ENCODE data around the gene CLMN.

CLMN gene

DNA sequence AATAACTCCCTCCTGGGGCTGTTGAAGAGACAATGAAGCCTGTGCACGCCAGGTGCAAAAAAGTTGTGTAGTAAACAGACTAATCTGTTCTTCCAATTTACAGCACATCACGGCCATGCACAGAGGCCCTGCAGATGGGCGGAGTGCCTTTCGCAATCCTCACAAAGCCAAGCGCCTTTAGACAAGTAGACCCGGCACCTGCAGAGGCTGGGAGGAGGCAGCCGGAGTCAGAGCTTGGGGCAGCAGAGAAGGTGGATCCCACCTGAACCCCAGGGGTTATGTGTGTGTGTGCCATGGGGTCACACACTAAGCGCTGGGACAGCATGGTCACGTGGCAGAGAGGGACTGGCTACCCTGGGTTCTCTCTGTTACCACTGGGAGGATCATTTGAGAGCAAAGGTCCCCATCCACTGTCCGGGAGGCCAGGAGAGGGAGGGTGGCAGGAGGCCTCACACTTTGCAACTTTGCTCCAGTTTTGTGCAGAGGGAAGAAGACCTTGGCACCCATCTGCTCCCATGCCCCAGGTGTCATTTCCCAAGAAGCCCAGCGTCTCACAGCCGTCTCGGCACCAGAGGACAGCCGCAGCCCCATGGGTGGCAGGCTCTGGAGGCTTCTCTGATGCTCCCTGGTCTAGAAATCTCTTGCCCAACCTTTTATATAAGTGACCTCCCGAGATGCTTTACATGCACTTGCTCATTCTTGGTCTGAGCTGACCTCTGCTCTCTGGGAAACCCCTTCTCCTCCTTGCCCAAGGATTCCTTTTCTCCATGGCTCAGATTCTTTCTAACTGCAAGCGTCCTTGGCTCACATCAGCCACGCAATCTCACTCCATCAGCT, 82.4 kb downstream of the CLMN start:
- DNase-seq, result no peak

DNA sequence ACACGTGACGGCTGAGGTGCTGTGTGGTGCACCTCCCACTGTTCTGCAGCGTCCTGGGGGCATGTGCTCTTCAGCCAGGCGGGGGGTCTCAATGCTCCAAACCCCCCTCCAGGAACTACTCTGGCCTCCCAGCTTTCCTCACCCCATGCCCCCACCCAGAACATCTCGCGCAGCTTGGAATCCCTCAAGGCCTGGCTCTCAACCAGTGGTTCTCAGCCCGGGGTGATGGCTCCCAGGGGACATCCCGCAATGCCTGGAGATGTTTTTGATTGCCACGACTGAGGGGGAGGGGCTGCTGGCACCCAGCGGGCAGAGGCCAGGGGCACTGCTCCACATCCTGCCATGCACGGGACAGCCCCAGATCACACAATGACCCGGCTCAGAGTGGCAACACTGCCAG, 83.5 kb downstream of the CLMN start:
- no peak for DNase-seq

DNA sequence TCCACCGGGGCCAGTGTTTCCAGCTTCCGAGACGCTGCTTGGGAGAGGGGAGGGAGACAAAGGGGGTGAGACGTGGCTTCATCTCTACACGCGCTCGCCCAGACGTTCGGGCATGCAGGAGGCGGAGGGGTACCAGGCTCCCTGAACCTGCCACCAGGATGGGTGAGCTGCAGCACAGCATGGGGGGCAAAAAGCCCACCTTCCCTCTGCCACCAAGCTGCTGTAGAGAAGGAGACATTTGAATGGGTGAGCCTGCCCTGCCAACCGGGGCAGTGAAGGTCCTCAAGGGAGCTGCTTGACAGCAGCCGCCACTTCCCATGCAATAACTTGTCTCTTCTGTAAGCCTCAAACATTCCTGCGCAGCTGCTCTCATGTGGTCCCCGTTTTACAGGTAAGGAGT, 83.9 kb downstream of the CLMN start:
- no peak for DNase-seq

DNA sequence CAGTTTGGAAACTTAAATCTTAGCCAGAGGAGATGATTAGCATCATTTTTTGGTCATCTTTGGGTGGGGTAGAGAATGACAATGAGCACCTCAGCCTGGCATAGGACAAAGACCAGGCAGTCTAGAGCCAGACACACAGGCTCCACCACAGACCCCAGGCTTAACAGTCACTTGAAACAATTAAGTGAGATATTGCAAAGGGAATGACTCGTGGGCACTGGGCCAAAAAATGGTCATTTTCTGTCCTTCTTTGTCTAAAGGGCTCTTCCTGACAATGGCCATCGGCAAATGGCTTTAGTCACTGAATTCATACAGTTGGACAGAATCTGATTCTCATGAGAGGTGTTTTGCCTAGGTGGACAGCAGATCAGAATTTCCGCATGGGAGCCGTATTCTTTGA, 84.4 kb downstream of the CLMN start:
- DNase-seq, result no peak

DNA sequence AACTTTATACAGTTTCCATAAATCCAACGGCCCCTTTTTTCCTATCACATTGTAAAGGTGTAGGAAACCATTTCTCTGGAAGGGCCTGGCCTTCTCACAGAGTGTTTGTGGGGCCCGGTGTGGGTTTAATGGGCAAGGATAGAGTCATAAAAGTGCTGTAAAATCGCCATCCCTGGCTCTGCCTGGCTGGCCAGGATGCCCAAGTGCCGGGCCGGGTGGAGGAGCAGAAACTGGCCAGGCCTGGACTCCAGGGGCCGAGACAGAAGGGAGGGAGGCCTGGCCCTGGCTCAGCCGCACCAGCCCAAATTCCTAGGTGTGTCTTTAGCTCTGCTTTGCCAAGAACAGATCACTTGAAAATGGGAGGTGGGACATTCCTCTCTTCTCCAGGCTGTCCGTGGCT, 85.3 kb downstream of the CLMN start:
- DNase-seq, result no peak

DNA sequence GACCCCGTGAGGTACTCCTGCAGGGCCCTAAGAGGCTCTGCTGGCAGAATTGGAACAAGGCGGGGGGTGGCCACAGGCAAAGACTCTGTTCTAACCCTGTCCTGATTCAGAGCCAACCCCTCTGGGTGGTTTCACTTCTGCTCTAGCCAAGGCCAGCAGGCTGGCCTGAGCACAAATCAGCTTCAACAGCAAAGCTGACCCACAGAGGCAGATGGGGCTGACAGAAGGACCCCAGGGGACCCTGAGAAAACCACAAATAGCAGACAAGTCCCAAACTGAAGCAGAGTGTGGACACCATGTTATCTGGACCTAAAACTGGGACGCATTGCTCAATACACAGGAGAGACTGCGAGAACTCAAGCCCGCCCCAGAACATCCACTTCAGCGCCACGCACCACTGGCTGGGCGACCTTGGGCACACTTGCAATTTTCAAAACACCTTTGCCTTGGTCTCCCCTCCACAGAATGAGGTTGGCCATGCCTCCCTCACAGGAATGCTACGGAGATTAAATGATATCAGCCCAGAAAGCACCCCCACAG, 85.9 kb downstream of the CLMN start:
- DNase-seq, result no peak

DNA sequence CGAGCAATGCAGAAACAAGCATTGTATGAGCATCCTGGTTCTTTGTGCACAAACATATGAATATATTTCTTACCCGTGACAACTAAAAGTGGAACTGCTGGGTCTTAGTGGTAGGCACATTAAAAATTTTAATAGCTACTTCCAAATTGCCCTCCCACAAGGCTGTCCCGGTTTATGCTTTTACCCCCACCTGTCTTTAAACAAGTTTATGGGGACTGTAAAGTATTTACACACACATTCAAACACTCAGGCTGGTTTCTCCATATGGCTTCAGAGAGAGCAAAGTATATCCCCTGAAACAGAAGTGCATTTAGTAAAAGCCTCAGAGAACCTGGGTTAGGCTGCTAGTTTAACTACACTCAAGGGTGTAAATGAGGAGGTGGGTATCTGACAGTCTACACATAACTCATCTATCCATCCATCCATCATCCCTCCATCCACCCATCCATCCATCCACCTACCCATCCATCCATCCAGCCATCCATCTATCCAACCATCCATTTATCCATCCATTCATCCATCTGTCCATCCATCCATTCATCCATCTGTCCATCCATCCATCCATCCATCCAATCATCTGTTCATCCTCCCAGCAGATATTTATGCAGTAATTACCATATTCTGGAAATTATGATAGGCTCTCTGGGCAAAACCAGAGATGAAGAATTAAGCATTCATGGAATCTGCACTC, 86.7 kb downstream of the CLMN start:
- DNase-seq, result no peak

DNA sequence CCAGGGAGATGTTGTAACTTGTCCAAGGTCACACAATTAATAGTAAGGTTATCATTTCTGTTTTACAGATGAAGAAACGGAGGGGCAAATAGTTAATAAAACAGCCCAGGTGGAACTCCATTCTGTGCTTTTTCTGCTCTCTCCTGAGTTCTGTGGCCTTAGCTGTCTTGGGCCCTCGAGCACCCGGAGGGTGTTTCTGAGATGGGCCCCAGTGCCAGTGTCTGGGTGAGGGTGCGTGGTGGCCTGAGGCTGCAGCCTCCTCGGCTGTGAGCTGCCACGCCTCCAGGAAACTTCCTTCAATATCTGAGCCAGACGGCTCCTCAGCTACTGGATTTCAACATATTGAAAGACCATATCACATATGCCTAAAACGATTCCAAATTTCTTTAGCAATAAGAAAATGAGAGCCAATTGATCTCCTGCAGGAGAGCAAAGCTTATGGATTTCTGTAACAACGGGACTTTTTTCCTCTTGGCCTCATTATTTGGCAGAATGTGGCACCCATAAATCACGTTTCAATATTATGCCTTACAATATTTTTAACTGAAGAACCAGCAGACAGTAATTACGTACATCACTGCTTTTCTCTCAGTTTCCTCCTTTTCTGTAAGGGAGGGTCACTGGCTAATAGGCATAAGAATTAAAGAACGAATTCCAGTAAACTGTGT, 87.6 kb downstream of the CLMN start:
- DNase-seq, result no peak

DNA sequence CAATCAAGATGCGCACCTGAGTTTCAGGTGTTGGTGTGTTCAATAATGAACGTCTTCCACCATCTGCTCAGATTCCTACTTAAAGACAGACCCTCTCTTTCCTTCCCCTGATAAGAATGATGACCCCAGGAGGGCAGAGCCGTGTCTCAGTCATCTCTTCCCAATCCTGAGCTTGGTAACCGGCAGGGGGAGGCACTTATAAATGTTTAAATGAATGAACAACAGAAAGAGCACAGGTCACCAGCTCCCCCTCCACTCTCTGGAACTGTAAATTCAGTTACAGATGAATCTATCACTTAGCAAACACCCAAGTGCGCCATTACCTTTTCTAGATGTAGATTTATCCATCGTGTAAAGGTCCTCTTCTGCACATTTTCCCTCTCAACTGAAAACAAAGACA, 90.0 kb downstream of the CLMN start:
- no peak for DNase-seq

DNA sequence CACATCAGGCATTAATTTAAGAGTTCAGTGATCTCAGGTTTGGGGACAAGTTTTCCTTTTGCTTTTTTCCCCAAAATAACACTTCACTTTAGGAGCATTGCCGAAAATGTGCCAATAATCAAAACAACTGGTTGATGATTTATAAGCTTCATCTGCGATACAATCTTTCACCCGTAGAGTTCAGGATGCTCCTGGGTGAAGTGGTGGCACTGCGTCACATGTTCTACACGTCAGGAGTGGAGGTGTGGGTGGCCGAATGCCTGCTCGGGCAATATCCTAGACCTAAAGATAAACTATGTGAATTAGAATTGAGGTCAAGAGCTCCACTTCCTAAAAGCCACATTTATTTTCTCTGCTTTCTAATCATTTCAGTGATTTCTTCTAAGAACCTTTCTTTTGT, 91.5 kb downstream of the CLMN start:
- DNase-seq, result no peak

DNA sequence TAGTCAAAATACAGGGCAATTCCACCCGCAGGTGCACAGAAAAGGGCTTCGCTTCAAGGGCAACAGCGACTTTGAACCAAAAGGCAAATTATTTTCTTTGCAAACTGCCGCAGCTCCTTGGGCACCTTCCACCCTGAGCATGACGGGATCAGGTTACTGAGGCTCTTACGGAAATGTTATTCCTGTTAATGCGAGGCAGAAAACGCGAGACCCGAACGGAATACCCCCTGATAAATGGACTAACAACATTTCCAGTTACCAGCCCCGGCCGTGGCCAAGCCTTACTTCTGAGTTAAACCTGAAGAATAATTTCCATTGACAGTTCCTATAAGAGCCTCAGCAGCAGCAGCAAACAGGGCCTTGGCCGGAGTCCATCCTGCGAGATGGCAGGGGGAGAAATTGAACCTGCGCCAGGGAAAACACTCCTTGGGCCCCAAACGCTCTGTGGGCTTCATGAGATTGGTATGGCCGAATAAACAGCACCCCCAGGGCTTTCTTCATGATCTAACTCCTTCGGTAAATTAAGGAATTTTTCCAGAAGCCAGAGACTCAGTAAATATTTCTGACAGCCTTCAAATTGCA, 92.3 kb downstream of the CLMN start:
- DNase-seq, result no peak

DNA sequence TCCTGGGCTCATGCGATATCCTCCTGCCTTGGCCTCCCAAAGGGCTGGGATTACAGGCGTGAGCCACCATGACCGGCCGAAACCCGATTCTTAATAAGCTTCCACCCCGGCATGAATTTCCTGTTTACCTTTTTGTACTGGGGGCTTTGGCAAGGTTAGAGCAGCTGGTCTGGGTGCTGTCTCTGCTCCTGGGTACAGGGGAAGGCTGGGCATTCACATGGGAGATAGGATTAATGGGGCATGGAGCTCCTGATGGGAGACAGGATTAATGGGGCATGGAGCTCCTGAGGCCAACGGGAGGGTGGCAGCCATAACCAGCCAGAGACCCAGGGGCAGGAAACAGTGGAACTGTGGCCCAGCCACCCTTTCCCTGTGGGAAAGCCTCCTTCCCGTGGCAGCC, 92.9 kb downstream of the CLMN start:
- no peak for DNase-seq

DNA sequence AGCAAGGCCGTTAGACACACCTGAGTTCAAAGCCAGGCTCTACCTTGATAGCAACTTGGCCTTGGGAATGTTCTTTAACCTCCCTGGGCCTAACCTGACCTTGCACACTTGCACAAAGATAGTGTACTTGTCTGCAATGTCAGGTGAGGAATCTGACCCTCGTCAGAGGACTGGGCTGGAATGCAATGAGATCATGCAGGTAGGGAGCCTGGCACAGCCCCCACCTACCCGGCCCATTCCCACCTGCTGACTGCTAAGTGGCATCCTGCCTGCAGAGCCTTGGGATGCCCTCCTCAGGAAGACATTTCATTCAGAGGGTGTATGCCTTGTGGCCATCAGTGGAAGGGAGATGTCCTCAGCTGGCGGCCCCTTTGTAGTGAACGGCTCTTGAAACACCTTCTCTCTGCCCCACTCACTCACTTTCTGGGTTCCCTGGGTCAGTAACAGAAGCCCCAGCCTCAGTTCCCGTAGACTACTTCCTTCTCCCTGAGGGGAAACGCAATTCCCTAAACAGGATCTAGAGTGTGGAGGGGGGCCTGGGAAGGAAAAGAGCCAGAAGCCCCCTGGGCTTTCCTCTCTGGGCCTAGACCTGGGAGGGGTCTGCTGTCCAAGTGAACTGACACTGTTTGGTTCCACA, 94.3 kb downstream of the CLMN start:
- no peak for DNase-seq

DNA sequence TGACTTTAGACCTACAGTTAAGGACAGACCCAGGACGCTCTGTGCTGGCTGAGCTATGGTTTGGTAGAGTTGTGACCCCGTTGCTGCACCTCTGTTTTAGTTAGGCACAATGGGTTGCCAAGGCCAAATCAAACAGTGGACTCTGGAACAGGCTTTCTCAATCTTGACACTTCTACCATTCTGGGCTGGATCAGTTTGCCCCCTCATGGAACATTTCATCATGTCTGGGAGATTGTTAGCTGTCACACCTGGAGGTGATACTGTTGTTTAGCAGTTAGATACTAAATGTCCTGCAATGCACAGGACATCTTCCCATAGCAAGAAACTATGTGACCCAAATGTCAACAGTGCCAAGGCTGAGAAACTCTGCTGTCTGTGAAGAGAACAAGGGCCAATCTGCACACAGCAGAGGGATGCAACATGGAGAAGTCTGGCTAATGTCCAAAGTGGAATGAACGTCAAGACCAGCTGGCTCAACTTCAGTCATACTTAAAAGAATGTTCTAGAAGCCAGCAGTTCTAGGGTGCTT, 96.8 kb downstream of the CLMN start:
- no peak for DNase-seq

DNA sequence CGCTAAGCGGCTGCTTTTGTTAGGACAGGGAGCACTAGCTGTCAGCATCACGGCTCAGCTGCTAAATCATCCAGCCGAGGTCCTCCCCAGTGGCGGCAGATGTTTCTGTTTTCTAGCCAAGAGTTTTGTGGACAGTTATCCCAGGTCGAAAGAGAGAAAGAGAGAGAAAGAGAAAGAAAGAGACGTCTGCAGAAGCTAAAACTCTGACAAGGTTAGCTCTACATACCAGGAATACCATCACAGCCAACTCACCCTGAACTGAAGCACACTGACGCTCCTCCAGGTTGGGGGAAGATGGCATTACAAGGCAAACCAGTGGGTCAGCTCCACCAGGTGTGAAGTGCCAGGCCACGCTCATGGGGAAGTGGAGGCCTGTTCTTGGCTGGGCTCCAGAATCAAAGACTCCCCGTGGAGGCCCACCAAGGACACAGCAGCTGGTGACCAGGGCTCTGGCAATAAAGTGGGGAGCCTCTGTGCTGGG, 97.5 kb downstream of the CLMN start:
- DNase-seq, result no peak

DNA sequence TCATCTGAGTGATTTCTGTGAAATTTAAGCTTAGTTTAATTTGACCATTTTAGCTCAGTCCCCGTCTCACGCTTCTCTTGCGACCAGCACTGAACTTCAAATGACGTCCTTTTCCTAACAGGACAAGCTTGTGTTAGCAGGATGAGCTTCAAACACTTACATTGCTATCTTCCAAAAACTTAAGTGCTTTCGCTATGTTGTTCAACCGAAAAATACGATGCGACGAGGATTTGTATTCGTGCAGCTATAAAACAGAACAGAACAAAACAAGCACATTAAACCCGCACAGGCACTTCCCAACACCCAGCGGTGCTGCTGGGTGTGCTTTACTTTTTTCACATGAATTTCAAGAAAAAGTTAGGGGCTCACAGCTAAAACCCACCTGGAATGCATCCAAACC, 98.2 kb downstream of the CLMN start:
- no peak for DNase-seq

DNA sequence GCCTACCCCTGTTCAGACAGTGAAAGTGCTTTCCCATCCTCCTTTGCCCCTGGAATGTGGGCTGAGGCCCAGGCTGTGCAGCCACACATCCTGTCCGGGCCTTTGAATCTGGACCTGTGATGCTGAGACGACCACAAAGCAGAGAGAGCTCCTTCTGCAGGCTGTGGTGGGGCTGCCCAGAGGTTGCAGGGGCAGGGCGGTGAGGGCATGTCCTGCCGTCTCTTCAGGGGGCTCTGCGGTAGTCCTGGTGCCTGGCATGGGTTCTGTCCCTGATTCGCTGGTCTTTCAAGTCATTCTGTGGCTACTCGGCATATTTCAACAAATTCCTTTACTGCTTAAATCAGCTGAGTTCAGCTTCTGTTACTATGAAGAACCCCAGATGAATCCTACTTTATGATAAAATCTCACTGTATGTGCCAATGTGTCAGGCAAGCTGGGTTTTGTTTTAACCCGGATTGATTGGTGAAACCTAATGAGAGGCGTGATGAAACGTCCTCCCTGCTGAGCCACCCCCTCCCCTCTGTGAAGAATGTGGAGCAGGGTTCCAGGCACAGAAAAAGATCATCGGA, 99.0 kb downstream of the CLMN start:
- DNase-seq, result no peak

DNA sequence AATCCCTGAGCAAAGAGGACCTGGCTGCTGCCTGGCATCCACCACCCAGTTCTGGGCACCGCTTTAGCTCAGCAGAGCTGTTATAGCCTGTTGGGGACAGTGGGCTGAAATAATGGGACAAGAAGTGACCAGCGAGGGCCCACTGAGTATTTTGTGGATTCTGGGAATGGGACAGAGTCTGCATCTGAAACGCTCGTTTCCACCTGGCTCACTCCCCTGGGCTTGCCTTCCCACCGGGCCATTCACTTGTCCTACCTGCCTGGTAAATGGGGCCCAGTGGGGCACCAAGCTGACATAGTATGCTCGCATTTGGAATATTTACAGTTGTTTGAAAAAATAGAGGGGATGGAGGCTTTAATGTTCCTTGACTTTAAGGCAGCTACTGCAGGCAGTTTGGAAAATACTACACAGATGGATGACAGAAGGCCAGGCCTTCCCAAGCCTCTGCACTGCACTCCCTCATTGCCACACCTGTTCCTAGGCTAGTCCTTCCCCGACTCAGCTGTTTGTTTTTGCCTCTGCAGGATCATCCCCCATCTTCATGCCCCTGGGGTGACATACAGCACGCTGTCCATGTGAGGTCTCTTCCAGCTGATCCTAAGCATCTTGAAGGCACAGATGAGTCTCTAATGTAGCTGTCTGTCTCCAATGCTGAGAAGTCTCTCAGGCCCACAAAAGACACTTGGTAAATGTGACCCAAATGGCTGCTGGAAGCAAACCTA, 101.1 kb downstream of the CLMN start:
- no peak for DNase-seq

DNA sequence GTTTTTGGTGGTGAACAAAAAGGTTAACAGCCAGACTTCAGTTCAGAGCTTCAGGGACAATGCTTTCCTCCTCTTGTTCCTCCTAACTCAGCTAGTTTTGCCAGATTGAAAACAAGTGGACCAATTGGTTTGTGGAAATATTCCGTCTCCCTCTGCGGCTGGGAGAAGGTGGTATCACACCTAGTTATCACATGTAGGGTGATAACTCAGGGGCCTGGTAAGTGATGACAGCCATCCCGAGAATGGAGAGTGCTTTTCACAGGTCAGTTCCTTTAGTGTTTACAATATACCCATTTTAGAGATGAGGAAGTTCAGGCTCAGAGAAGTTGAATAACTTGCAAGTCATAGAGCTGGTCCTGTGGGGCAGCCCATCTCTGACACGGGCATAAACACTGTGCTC, 101.7 kb downstream of the CLMN start:
- no peak for DNase-seq

DNA sequence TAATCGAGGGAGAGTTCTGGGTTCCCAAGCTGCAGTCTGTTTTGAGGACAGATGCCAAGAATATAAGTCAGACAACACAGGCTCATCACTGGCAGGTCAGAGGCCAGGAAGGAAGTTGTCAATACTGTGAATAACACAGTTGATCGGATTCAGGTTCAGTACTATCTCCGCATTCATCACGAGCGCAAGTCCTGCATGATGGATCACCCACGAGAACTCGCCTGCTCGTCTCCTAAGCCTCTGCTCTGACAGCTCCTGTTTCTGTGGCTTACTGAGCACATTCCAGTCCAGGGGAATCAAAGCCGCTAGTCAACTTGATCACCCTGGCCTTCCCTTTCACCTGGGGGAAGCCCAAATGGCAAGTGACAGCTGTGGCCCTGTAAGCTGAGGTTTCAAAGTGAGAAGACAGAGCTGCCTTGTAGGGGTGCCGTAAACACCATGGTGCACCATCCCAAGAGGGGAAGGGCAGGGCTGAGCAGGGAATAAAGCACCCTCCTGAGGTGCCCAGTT, 102.3 kb downstream of the CLMN start:
- no peak for DNase-seq

DNA sequence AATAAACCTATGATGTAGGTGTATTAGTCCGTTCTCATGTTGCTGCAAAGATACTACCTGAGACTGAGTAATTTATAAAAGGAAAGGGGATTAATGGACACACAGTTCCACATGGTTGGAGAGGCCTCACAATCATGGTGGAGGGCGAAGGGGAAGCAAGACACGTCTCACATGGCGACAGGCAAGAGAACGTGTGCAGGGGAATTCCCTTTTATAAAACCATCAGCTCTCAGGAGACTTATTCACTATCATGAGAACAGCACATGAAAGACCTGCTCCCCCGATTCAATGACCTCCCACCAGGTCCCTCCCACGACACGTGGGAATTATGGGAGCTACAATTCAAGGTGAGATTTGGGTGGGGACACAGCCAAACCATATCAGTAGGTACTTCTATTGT, 103.7 kb downstream of the CLMN start:
- DNase-seq, result no peak

All from CD4-positive, alpha-beta T cell treated with Interferon gamma for 1 hour (primary cell).